ENCODE results near the gene NANOGP8.

Gene NANOGP8

DNA sequence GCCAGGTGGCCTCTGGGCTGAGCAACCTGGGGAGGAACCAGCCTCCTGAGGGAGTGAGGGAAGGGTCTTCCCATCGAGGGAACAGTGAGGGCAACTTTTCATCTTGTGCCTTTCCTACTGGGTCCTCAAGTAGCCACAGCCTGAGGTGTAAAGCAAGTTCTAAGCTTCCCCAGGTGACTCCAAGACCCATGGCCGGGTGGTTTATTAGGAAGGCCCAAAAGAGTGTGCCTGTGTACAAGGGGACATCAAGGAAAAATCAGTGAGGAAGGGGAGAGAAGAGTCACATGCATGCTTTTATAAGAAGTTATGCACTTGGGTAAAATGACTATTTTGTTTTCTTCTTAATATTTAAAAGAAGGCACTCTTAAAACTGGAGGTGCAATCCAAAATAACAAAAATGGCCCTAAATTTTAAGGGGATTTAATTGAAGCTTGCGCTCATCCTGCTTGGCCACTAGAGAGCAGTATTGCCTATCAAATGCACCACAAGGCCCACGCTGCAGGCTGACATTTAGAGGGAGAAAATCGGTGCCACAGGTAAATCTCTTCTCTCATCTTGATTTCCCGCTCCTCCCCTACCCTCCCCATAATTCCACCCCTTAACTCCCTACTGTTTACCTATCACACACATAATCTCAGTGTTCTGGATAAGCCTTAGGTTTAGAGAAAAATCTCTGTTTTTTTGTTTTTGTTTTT, 6.7 kb downstream of the NANOGP8 start:
- Histone ChIP-seq H3K27ac (ENCODE audit: low read length, poor library complexity, severe bottlenecking) (no peak overlapping the region), H3K9ac (ENCODE audit: low read length) (no peak overlapping the region), H2BK5ac (ENCODE audit: low read depth, low read length, poor library complexity, severe bottlenecking) (no peak overlapping the region), H2BK120ac (ENCODE audit: low read depth, low read length) (peak overlapping the region; percentile 50), H3K4me2 (ENCODE audit: low read length, poor library complexity, severe bottlenecking) (no peak overlapping the region), H3K4me3 (ENCODE audit: insufficient read depth in 1 of 2, low read depth in 1 of 2, low read length in 2 of 2) (no peak overlapping the region), H3K4ac (ENCODE audit: low read depth in 1 of 2, low read length in 2 of 2) (peak overlapping the region; percentile 7 to 67), H4K91ac (ENCODE audit: low read length) (peak overlapping the region; percentile 57), H2BK15ac (ENCODE audit: low read depth, poor library complexity, severe bottlenecking) (peak overlapping the region; percentile 60), H3K9me3 (ENCODE audit: control insufficient read depth, low read length) (no peaks in the 10 kb centered on the region), H2AK5ac (ENCODE audit: low read length, severe bottlenecking) (peak overlapping the region; percentile 92), H3K79me1 (replicated peaks; ENCODE audit: low read length, poor library complexity, severe bottlenecking) (no peaks in the 10 kb centered on the region), H3K27me3 (ENCODE audit: control insufficient read depth in 1 of 2, insufficient read depth in 1 of 2, low read length in 2 of 2) (no peaks in the 10 kb centered on the region), H2BK12ac (ENCODE audit: low read length in 2 of 2) (peak overlapping the region; percentile 83 to 89), H3K18ac (ENCODE audit: low read depth in 1 of 2, low read length in 2 of 2) (peak overlapping the region; percentile 28), H3K14ac (ENCODE audit: low read length in 2 of 2) (no peak overlapping the region), H2AFZ (ENCODE audit: low read depth, low read length) (no peak overlapping the region), H3K23ac (ENCODE audit: low read length in 2 of 2) (no peak overlapping the region), H4K8ac (ENCODE audit: low read length) (peak overlapping the region; percentile 57), H3K36me3 (ENCODE audit: control insufficient read depth in 1 of 2, insufficient read depth in 2 of 2, low read depth in 1 of 2, low read length in 2 of 2) (no peaks in the 10 kb centered on the region), H3K4me1 (ENCODE audit: control insufficient read depth, insufficient read depth, low read depth, low read length) (no peaks in the 10 kb centered on the region)
- WGBS = 37% methylated on average over 5 of the region's 6 CpGs
- peak; percentile 50 for DNase-seq

DNA sequence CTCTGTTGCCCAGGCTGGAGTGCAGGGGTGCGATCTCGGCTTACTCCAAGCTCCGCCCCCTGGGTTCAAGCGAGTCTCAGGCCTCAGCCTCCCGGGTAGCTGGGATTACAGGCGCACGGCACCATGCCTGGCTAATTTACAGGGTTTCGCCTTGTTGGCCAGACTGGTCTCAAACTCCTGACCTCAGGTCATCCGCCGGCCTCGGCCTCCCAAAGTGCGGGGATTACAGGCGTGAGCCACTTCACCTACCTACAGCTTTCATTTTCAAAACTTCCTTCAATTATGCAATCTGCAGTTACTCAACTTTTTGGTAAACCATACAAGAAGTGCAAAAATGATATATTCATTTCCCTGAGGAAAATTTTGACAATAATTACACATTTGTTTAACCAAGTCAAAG, 14.0 kb downstream of the NANOGP8 start:
- no peak overlapping the region for H3K9ac ChIP-seq (ENCODE audit: low read length)
- no peak overlapping the region for H3K14ac ChIP-seq (ENCODE audit: low read length in 2 of 2)
- no peak overlapping the region for H3K4me2 ChIP-seq (ENCODE audit: low read length, poor library complexity, severe bottlenecking)
- no peak overlapping the region for H2BK15ac ChIP-seq (ENCODE audit: low read depth, poor library complexity, severe bottlenecking)
- no peak overlapping the region for H3K27ac ChIP-seq (ENCODE audit: low read length, poor library complexity, severe bottlenecking)
- no peak overlapping the region for H3K18ac ChIP-seq (ENCODE audit: low read depth in 1 of 2, low read length in 2 of 2)
- H4K8ac ChIP-seq (ENCODE audit: low read length) = no peak overlapping the region
- H2AK5ac ChIP-seq (ENCODE audit: low read length, severe bottlenecking) = no peak overlapping the region
- WGBS = 99% methylated on average over 13 of the region's 13 CpGs
- DNase-seq = no peak
- no peaks in the 10 kb centered on the region for H3K27me3 ChIP-seq (ENCODE audit: control insufficient read depth in 1 of 2, insufficient read depth in 1 of 2, low read length in 2 of 2)
- no peak overlapping the region for H3K23ac ChIP-seq (ENCODE audit: low read length in 2 of 2)
- no peak overlapping the region for H4K91ac ChIP-seq (ENCODE audit: low read length)
- no peaks in the 10 kb centered on the region for H3K79me1 ChIP-seq (replicated peaks; ENCODE audit: low read length, poor library complexity, severe bottlenecking)
- no peaks in the 10 kb centered on the region for H3K4me1 ChIP-seq (ENCODE audit: control insufficient read depth, insufficient read depth, low read depth, low read length)
- H3K4me3 ChIP-seq (ENCODE audit: insufficient read depth in 1 of 2, low read depth in 1 of 2, low read length in 2 of 2) = no peak overlapping the region
- H2AFZ ChIP-seq (ENCODE audit: low read depth, low read length) = no peak overlapping the region
- no peak overlapping the region for H3K4ac ChIP-seq (ENCODE audit: low read depth in 1 of 2, low read length in 2 of 2)
- H3K9me3 ChIP-seq (ENCODE audit: control insufficient read depth, low read length) = no peaks in the 10 kb centered on the region
- no peak overlapping the region for H2BK120ac ChIP-seq (ENCODE audit: low read depth, low read length)
- H3K36me3 ChIP-seq (ENCODE audit: control insufficient read depth in 1 of 2, insufficient read depth in 2 of 2, low read depth in 1 of 2, low read length in 2 of 2) = no peaks in the 10 kb centered on the region
- no peak overlapping the region for H2BK5ac ChIP-seq (ENCODE audit: low read depth, low read length, poor library complexity, severe bottlenecking)
- H2BK12ac ChIP-seq (ENCODE audit: low read length in 2 of 2) = no peak overlapping the region

DNA sequence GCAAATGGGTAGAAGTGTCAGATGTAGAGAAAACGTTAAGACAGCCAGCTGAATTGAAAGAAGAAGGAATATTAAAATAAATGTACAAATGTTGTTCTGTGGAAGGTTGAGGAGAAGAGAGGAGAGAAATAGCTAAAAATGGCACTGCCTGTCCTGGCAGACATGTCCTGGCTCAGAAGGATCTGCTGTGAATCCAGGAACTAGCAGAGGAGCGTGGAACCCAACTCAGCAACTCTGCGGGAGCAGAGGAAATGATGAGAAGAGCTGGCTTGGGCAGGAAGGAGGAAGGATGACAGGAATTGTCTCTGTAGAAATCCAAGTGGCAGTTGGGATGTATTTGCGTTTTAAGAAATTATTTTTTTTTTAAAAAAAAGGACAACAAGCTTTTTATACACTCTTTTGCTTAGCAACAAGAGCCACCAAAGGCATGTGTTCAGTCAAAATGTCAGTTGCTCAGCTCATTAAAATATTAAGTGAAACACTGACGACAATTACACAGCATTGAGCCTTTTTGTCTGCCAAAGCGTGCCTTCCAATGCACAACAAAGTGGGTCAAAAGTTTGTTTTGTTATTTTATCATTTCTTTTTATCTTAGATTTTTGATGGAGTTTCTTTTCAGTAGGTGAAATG, 16.1 kb downstream of the NANOGP8 start:
- H3K9ac ChIP-seq (ENCODE audit: low read length) = no peak overlapping the region
- H2BK5ac ChIP-seq (ENCODE audit: low read depth, low read length, poor library complexity, severe bottlenecking) = no peak overlapping the region
- WGBS = 77% methylated on average over 5 of the region's 6 CpGs
- peak overlapping the region; percentile 15 to 59 for H3K18ac ChIP-seq (ENCODE audit: low read depth in 1 of 2, low read length in 2 of 2)
- no peak overlapping the region for H3K4me2 ChIP-seq (ENCODE audit: low read length, poor library complexity, severe bottlenecking)
- no peak overlapping the region for H2BK120ac ChIP-seq (ENCODE audit: low read depth, low read length)
- H3K9me3 ChIP-seq (ENCODE audit: control insufficient read depth, low read length) = no peaks in the 10 kb centered on the region
- H3K27me3 ChIP-seq (ENCODE audit: control insufficient read depth in 1 of 2, insufficient read depth in 1 of 2, low read length in 2 of 2) = no peaks in the 10 kb centered on the region
- H2AFZ ChIP-seq (ENCODE audit: low read depth, low read length) = no peak overlapping the region
- H2BK15ac ChIP-seq (ENCODE audit: low read depth, poor library complexity, severe bottlenecking) = no peak overlapping the region
- DNase-seq = no peak
- H3K79me1 ChIP-seq (replicated peaks; ENCODE audit: low read length, poor library complexity, severe bottlenecking) = no peaks in the 10 kb centered on the region
- H2BK12ac ChIP-seq (ENCODE audit: low read length in 2 of 2) = peak overlapping the region; percentile 0 to 87
- H4K91ac ChIP-seq (ENCODE audit: low read length) = peak overlapping the region; percentile 85
- no peak overlapping the region for H3K4ac ChIP-seq (ENCODE audit: low read depth in 1 of 2, low read length in 2 of 2)
- no peak overlapping the region for H3K4me3 ChIP-seq (ENCODE audit: insufficient read depth in 1 of 2, low read depth in 1 of 2, low read length in 2 of 2)
- no peak overlapping the region for H3K14ac ChIP-seq (ENCODE audit: low read length in 2 of 2)
- H3K4me1 ChIP-seq (ENCODE audit: control insufficient read depth, insufficient read depth, low read depth, low read length) = no peaks in the 10 kb centered on the region
- no peak overlapping the region for H3K23ac ChIP-seq (ENCODE audit: low read length in 2 of 2)
- peak overlapping the region; percentile 80 for H4K8ac ChIP-seq (ENCODE audit: low read length)
- no peak overlapping the region for H3K27ac ChIP-seq (ENCODE audit: low read length, poor library complexity, severe bottlenecking)
- H2AK5ac ChIP-seq (ENCODE audit: low read length, severe bottlenecking) = no peak overlapping the region
- no peaks in the 10 kb centered on the region for H3K36me3 ChIP-seq (ENCODE audit: control insufficient read depth in 1 of 2, insufficient read depth in 2 of 2, low read depth in 1 of 2, low read length in 2 of 2)

DNA sequence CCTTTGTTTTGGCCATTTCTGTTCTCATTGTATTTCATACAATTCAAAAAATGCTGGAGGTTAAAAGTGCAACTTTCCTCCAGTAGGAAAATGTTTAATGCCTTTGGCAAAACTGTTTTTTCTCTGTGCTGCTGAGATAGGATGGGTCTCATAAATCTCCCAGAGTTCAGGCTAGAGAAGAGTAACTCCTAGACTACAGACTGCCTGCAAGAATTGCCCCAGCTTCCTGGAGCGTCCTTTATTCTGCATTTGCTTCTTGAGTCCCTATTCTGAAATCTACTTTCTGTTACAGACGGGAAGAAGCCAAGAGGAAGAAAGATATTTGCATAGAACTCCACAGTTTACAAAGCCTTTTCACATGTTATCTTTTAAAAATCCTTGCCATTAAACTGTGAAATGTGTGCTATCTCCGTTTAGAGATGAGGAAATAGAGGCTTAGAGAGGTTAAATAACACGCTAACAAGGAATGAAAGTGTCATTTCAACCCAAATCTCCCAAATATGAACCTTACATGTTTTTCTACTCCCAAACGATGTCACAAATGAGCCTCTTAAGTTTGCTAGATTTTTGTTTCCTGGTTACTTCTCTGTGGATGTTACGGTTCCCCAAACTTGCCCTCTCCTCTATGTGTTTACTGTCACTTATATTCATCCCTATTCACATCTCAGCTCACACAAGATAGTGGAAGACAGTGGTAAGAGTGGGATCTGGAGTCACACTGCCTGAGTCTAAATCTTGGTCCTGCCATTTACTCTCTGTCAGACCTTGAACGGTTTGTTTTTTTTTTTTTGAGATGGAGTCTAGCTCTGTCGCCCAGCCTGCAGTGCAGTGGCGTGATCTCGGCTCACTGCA, 17.4 kb downstream of the NANOGP8 start:
- Histone ChIP-seq H3K9ac (ENCODE audit: low read length) (peak overlapping the region; percentile 53), H3K27ac (ENCODE audit: low read length, poor library complexity, severe bottlenecking) (no peak overlapping the region), H3K18ac (ENCODE audit: low read depth in 1 of 2, low read length in 2 of 2) (peak overlapping the region in 1 of 2 experiments; percentile 52), H3K27me3 (ENCODE audit: control insufficient read depth in 1 of 2, insufficient read depth in 1 of 2, low read length in 2 of 2) (no peaks in the 10 kb centered on the region), H3K4me2 (ENCODE audit: low read length, poor library complexity, severe bottlenecking) (no peak overlapping the region), H3K14ac (ENCODE audit: low read length in 2 of 2) (no peak overlapping the region), H3K4ac (ENCODE audit: low read depth in 1 of 2, low read length in 2 of 2) (peak overlapping the region in 1 of 2 experiments; percentile 0), H2BK15ac (ENCODE audit: low read depth, poor library complexity, severe bottlenecking) (peak overlapping the region; percentile 69), H3K4me1 (ENCODE audit: control insufficient read depth, insufficient read depth, low read depth, low read length) (no peaks in the 10 kb centered on the region), H2BK5ac (ENCODE audit: low read depth, low read length, poor library complexity, severe bottlenecking) (no peak overlapping the region), H3K36me3 (ENCODE audit: control insufficient read depth in 1 of 2, insufficient read depth in 2 of 2, low read depth in 1 of 2, low read length in 2 of 2) (no peaks in the 10 kb centered on the region), H4K91ac (ENCODE audit: low read length) (no peak overlapping the region), H3K79me1 (replicated peaks; ENCODE audit: low read length, poor library complexity, severe bottlenecking) (no peaks in the 10 kb centered on the region), H4K8ac (ENCODE audit: low read length) (peak overlapping the region; percentile 60), H3K4me3 (ENCODE audit: insufficient read depth in 1 of 2, low read depth in 1 of 2, low read length in 2 of 2) (peak overlapping the region in 1 of 2 experiments; percentile 22), H3K23ac (ENCODE audit: low read length in 2 of 2) (no peak overlapping the region), H3K9me3 (ENCODE audit: control insufficient read depth, low read length) (no peaks in the 10 kb centered on the region), H2BK12ac (ENCODE audit: low read length in 2 of 2) (no peak overlapping the region), H2AK5ac (ENCODE audit: low read length, severe bottlenecking) (no peak overlapping the region), H2AFZ (ENCODE audit: low read depth, low read length) (no peak overlapping the region), H2BK120ac (ENCODE audit: low read depth, low read length) (peak overlapping the region; percentile 61)
- peak; percentile 56 for DNase-seq
- WGBS = 58% methylated on average over 7 of the region's 10 CpGs
